ENCODE data around the gene ANGEL1.

DNA sequence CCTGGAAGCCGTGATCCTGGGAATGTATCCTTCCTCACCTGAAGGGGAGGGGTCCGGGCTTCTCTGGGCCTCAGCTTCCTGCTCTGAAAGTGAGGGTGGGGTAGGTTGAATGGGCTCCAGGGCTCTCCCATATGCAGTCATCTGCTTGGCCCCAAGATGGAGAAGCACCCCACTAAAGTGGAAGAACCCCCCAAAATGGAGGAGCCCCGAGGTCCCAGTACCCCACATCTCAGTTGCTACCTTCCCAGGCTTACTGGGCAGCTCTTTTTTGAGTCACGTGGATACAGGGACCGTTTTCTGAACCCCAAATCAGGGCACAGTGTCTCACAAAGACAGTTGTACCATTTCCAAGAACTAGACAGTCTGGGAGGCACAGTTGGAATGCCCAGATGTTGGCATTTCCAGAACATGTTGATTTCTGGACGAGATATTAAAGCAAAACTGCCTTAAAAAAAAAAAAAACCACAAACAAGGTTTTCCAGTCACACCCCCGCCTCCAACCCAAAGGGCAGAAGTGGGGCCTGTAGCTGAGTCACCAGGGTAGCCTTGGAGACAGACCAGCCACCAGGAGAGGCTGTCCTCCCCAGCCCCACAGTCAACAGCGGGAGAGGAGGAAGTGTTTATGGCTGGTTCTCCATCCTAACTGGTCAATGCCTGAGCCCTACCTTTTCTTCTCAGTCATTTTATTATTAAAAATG lies 39.3 kb downstream of the ANGEL1 start:
- TF ChIP-seq, protein P1, sequence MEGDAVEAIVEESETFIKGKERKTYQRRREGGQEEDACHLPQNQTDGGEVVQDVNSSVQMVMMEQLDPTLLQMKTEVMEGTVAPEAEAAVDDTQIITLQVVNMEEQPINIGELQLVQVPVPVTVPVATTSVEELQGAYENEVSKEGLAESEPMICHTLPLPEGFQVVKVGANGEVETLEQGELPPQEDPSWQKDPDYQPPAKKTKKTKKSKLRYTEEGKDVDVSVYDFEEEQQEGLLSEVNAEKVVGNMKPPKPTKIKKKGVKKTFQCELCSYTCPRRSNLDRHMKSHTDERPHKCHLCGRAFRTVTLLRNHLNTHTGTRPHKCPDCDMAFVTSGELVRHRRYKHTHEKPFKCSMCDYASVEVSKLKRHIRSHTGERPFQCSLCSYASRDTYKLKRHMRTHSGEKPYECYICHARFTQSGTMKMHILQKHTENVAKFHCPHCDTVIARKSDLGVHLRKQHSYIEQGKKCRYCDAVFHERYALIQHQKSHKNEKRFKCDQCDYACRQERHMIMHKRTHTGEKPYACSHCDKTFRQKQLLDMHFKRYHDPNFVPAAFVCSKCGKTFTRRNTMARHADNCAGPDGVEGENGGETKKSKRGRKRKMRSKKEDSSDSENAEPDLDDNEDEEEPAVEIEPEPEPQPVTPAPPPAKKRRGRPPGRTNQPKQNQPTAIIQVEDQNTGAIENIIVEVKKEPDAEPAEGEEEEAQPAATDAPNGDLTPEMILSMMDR (conservative IDR thresholded peaks at IDR 0.05): no peak
- TF ChIP-seq EZH2 (IDR thresholded peaks at IDR 0.05; ENCODE audit: low read depth): no peak
